Activated T-cell treated with anti-CD3 and anti-CD28 coated beads for 24 hours (primary cell): Measurements from ENCODE around the gene TRMU.

Experiments
- DNase-seq: peaks from one replicate; pipeline ENCODE4 v3.0.0-alpha.2; 2020; ENCODE audit warnings: low read depth

Gene TRMU

DNA sequence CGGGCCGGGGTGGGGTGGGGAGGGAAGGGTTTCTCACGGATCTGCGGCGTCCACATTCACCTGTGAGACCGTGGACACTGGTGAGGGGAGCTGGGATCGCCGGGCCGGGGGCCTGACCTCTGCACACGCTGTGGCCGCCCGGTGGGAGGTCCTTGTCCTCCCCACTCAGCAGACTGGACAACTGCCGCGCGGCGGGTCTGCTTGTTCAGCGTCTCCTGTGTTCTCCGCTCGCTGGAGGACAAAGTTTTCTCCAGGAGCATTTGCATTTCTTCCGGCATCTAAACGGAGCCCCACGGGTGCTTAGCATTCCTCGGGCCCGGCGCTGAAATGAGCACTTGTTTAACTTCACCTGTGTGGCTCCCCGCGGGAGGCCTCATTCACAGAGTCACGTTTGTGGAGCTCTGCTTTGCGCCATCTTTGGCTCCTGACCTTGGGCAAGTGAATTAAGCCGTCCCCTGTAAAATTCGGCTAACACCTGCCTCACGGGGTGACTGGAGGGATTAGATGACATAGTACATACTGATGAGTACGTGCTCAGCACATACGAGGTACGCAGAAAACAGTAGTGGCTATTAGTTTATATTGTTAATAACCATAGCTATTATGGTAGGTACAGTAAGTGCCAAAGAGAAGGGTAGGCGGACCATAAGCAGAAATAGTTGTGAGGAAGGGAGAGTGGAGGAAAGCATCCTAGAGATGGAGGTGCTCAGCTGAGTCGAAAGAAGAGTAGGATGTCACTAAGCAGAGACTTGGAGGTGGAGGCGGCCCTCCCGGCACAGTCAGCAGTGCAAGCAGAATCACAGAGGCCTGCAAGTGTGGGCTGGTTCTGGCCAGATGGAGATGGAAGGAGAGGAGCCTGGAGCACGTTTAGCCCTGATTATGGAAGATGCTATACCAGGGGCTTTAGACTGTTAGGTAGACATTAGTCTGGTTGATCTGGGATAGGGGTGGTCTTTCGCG is 885 bp downstream of the TRMU start:
- DNase-seq = no peak

- DNase-seq = no peak
Observed at GRCh38 chr22:46337870-46338269, 2.4 kb downstream of the TRMU start.

GRCh38 chr22:46338636-46339035 is 3.1 kb downstream of the TRMU start:
- no peak for DNase-seq

GRCh38 chr22:46339956-46340355 is 4.4 kb downstream of the TRMU start:
- no peak for DNase-seq

DNA sequence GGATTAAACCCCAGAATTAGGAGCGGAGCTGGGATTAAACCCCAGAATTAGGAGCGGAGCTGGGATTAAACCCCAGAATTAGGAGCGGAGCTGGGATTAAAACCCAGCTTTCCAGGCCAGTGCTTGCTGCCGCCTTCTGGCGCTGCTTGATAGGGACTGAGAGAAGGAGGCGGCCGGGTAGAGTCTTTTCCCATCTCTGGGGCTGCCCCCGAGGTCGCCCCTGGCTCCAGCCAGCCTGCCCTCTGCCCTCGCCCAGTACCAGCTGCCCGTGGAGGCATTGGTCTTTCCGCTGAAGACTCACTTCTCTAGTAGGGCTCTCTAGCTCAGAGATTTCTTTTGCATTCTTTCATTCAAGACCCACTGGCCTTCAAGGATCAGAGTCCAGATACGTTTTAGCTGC is 5.2 kb downstream of the TRMU start:
- no peak for DNase-seq

DNA sequence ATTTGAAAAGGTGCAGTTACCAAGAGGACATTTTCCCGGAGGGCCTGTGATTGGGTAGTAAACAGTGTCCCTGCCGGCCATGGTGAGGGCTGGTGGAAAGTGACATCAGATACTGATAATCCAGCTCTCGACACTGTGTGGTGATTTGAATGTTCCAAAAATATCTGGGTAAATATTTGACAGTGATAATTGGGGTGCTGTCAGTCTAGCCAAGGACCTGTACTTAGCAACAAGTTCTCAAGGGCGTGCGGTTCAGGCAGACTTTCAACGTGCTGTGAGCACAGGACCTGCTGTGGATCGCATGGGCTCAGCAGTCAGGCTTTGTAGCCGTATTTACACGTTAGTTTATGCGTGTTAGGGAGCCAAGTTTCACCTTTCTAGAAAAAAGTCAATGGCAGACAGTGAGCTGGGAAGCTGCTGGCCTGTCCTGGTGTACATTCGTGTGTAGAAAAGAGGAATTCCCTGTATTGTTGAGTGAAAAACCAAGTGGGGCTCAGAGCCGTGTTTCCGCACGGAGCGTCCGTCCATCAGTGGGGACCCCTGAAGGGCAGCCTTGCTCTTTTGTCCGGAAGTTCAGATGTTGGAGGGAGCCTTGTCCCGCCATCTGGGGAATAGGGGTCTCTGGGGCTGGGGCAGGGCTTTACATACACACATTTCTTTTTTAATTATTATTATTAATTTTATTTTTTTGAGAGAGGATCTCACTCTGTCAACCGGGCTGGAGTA is 11.3 kb downstream of the TRMU start:
- DNase-seq = no peak

DNA sequence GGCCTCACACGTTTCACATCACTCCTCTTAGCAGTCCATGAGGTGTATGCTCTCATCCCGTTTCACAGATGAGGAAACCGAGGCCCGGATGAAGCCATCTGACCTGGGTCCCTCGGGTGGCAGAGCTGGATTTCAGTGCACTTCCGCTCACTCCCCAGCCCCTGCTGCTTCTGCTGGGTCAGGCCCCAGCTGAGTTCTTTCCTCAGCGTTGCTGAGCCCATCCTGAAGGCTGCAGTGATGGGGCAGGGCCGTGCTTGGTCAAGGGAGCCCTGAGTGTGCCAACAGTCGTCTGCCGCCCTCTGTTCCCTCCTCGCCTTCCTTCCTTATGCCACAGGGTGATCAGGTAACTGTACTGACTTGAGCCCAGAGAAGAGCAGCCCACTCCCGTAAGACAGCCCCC is 12.1 kb downstream of the TRMU start:
- DNase-seq = no peak

- DNase-seq = no peak
Observed at GRCh38 chr22:46348099-46348695, 12.7 kb downstream of the TRMU start.

DNA sequence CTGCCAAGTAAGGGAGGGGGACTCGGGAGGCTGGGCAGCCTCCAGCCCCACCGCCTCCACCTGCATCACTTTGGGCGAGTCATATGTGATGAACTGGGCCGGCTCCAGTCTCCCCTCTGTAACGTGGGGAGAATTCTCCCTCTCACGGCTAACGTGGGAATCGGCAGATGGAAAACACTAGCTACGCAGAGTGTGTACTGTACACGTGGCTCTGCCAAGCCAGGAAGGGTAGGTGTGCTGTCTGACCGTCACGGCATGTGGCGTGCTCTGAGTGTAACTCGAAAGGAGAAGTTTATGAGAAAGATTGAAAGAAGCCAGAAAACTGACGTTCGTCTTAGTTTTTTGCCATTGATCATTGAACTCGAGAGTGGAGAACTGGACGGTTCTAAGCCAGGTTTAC is 13.7 kb downstream of the TRMU start:
- DNase-seq = no peak

GRCh38 chr22:46349681-46350080 is 14.2 kb downstream of the TRMU start:
- no peak for DNase-seq

DNA sequence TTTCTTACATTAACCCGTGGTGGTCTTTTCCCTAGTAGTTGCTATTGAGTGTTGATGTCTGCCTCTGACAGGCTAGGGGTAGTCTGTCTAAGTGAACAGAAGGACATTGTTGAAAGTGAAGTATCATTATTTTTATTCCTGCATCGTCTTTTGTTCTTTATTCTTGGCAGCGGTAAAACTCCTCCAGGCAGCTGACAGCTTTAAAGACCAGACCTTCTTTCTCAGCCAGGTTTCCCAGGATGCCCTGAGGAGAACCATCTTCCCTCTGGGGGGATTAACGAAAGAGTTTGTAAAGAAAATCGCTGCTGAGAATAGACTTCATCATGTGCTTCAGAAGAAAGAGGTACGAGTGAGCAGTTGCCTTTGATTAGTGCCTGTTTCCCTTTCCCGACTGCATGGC is 14.6 kb downstream of the TRMU start:
- no peak for DNase-seq

DNA sequence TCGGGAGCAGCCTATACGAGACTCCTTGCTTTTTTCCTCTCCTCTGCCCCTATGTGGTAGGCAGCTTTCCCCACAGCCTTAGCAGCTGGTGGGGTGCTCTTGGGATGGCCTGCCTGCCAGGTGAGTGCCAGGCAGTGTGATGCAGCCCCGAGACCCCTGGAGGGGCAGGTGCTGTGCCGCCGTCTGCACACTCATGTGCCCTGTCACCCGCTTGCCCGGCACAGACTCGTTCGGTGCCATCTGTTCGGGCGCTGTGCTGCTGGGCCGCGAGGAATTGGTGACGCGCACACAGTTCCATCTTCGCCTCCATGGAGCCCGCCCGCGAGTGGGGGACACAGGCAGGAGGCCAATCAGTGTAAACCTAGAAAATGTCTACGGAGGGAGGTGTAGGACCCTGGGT is 15.1 kb downstream of the TRMU start:
- no peak for DNase-seq

GRCh38 chr22:46351131-46351735 is 15.7 kb downstream of the TRMU start:
- no peak for DNase-seq

- DNase-seq = no peak
Observed at GRCh38 chr22:46351767-46352166, 16.3 kb downstream of the TRMU start.

- DNase-seq = no peak
Observed at GRCh38 chr22:46352276-46352675, 16.8 kb downstream of the TRMU start.

DNA sequence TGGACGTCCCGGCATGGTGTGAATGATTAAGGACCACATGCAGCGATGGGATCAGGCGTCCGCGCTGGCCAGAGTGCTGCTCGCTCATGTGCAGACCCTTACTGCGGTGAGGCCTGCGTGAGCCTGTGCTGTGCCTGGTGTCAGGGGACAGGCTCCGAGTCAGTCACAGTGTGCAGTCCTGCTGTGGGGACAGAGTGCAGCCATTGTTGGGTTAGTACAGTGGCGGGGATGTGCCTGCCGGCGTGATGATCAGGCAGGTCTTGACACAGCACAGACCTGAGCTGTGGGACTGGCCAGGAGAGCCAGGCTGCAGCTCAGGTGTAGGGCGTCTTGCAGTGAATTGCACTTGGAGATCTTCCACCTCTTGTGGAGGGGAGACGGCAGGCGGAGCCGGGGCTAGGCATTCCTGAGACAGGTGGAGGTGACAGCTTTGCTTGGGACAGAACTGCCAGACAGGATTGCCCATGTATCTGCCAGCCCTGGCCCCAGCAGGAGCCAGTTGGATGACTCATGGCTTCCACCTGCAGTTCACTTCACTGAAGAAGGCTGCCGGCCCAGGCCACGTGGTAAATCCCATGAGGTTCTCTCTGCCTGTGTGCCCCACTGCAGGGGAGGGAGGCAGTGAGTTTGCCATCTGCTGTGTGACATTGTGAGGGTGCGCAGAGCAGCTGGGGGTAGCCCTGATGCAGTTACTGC is 17.3 kb downstream of the TRMU start:
- DNase-seq = no peak

DNA sequence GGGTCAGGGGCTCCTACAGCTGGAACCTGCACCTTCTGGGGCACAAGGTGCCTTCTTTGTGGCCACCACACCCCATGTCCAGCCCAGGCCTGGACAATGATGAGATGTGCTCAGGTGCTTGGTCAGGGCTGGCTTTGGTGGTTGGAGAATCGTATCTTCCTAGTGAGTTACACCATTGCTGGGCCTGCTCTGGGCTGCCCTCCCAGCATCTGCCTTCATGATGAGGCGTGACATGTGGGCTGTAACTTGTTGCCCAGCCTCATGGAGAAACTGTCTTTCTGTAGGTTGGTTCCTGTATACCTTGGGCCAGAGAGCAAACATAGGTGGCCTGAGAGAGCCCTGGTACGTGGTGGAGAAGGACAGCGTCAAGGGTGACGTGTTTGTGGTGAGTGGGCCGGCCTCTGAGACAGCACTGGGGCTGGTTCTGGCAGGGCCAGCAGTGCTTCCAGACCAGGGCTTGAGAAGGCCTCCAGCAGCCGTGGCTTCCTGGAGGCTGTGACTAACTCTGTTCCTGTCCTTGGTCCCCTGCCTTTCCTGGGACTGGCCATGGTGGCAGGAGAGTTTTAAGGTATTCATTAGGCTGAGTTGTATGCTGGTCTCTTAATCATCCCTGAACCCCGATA is 18.1 kb downstream of the TRMU start:
- no peak for DNase-seq

GRCh38 chr22:46354176-46354992 is 18.9 kb downstream of the TRMU start:
- no peak for DNase-seq

DNA sequence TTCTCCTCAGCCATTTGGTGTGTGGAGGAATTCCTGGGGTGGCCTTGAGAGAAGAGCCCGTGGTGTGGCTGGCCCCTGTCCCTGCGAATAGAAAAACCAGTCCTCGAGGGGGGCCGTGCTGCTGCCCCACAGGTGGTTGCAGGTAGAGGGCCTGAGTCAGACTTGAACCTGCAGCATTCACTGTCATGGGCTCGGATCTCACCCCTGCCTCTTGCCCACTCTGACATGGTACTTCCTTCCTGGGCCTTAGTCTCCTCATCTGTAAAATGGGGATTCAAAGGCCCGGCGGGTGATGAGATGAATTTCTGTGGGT is 19.4 kb downstream of the TRMU start:
- no peak for DNase-seq

DNA sequence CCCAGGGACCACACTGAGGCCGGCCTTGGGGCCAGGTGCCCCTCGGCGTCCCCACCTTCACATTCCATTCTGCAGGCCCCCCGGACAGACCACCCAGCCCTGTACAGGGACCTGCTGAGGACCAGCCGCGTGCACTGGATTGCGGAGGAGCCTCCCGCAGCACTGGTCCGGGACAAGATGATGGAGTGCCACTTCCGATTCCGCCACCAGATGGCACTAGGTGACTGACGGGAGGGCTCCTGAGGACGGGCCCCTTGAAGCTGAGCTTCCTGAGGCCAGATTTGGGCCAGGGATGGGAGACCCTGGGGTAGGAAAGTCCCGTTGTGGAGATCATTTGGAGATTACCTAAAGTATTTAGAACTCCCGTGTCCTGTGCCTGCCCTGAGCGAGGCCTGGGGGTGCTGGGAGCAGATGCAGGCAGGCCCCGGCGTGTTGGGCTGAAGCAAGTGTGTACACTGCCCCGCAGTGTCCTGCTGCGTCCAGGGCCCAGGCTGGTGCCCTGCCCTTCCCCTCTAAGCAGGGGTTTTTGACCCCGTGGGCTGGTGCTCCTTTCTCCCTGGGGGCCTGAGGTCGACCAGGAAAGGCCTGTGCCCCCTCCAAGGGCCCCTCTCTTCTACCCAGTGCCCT is 20.0 kb downstream of the TRMU start:
- peak; percentile 41 for DNase-seq
